Endothelial cell of hepatic sinusoid (primary cell): ENCODE measurements around the gene PBRM1.

Source experiments
- in situ Hi-C: cut with HindIII; loops from 2 replicates; pipeline ENCODE4 v1.10.0; 2017; ENCODE audit warnings: low sequenced_read_pairs

The PBRM1 gene

DNA sequence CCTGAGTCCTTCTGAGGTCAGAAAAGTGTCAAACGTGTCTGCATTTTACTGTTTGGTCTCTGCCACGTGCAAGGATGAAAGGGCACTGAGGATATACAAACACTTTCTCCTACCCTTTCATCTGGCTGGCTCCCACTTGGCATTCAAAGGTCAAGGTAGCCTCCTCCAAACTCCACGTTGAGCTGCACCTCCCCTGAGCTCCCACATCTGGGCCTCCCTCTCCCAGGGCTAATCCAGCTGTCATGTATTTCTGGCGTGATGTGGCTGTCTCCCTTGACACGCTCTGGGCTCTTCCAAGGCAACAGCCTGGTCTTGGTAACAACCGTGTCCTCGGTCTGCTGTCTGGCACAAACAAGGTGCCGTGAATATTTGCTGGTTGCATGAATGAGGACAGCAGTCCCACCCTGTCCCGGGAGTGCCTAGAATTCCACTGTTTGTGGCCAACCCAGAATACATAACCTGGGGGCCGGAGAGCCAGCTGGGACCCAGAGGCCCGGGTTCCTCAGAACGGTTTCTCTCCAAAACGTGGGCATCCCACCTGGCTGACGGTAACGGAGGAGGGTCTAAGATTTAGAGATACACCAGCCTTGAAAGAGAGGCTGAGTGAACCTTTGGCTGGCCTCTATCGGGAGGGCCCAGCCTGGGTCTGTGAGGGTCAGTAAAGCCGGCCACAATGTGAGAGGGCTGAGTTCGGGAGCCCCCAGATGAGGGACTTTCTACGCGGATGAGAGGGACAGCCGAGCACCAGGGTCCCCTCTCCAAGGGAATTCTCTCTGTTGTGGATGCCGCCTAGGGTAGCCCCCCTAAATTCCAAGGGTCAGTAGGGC, 19.1 kb upstream of the PBRM1 start:
- in situ Hi-C loops = no loop called here

DNA sequence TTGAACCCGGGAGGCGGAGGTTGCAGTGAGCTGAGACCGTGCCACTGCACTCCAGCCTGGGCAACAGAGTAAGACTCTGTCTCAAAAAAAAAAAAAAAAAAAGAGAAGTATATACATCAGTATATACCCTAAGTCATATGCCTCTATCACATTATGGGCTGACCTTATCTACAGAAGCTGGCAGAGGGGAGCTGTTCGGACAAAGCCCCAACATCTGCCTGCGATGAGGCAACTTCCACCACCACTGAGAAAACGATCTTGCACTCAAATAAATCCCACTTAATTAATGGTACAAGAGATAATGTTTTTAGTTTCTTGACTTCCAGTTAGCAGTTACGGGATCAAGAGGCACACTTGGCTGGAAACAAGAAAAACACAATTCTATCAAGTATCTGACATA, 17.6 kb upstream of the PBRM1 start:
- in situ Hi-C loops = no loop called here

DNA sequence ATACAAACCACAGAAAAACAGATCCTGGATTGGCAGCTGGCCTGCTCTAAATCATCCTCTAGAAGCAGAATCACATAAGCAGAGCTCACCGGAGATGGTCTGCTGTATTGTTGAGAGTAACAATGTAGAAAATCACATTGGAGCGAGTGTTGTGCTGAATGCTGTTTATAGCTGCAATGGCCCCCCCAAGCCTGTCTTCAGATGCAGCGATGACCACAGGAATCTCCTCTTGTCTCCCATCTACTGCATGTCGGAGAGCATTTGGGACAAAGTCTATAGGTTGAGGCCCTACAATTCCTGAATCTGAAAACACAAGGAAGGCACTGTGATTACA, 11.9 kb upstream of the PBRM1 start:
- in situ Hi-C loops = no loop called here

- in situ Hi-C loops = no loop called here
Observed at GRCh38 chr3:52696830-52697631, 11.3 kb upstream of the PBRM1 start.

GRCh38 chr3:52695798-52696671, 10.3 kb upstream of the PBRM1 start:
- in situ Hi-C loops = no loop called here

- in situ Hi-C loops = loop anchor here (5.0 kb wide), 1 partner anchor 63 kb away; no protein-coding TSS in a partner anchor
Observed at GRCh38 chr3:52694528-52695189, 8.9 kb upstream of the PBRM1 start.

DNA sequence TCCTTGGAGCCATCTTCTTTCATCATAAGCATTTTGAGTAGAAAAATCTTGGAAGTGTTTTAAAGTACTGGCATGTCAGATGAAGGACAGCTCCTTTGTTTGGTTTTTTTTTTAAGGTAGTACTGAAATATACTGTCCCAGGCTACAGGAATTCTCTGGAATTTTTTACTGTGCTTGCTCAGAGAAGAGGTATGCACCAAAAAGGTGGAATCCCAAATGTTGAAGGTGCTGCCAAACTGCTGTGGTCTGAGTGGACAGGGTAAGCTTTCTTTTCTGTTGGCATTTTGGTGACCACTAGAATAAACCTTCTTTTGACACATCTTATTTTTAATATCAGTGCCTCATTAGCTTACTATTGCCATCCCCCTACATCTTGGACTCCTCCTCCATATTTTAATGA, 7.4 kb upstream of the PBRM1 start:
- in situ Hi-C loops = loop anchor here (5.0 kb wide), 1 partner anchor 64 kb away; no protein-coding TSS in a partner anchor

- in situ Hi-C loops = loop anchor here (5.0 kb wide), 1 partner anchor 67 kb away; no protein-coding TSS in a partner anchor
Observed at GRCh38 chr3:52690560-52690959, 4.8 kb upstream of the PBRM1 start.

- in situ Hi-C loops = no loop called here
Observed at GRCh38 chr3:52689151-52689550, 3.4 kb upstream of the PBRM1 start.

DNA sequence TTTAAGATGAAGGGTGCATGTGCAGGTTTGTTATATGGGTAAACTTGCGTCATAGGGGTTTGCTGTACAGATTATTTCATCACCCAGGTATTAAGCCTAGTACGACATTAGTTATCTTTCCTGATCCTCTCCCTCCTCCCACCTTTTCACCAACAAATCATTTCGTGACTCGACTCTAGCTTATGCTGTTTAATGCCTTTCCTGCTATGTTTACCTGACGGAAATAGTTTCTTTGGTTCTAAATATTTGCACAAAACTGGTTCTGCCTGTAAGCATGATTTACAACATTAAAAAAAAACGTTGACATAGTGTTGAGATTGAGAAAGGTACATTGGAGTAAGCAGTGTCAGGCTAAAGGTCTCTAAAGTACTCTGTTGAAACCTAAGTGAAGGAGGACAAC, 2.6 kb upstream of the PBRM1 start:
- in situ Hi-C loops = no loop called here

DNA sequence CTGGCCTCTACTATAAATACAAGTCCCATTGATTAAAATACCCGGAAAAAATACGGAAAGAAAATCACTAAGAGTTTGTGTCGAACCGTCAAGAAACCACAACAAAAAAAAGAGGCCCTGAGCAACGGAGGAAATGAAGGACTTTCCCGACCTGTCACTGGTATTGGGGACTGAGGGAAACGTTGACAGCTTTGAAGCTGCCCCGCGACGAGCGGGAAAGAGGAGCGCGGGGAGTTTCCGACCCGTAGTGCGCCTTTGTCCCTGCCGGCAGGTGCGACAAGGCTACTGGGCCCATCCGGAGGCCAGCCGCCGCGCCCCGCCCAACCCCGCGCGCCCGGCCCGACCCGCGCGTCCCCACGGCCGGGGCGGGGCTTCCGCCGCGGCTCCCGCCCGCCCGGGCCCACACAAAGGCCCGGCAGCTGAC, 416 bp downstream of the PBRM1 start:
- in situ Hi-C loops = no loop called here

DNA sequence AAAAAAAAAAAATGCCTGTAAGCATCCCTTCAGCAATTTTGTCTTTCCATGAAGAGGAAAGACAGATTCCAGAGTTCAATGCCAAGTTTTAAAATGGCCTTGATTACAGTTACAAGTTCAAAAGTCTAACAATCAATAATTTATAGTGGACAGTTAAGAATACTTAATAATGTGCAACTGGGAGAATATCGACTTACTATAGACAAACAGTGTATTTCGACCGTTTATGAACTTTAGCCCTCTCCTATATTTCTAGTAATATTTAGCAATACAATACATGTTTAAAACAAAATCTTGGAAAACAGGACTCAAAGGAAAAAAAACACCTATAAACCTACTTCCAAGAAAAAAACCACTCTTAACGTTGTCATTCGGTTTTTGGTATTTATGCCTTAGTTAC, 1.5 kb downstream of the PBRM1 start:
- in situ Hi-C loops = no loop called here

- in situ Hi-C loops = no loop called here
Observed at GRCh38 chr3:52683611-52684010, 2.1 kb downstream of the PBRM1 start.

DNA sequence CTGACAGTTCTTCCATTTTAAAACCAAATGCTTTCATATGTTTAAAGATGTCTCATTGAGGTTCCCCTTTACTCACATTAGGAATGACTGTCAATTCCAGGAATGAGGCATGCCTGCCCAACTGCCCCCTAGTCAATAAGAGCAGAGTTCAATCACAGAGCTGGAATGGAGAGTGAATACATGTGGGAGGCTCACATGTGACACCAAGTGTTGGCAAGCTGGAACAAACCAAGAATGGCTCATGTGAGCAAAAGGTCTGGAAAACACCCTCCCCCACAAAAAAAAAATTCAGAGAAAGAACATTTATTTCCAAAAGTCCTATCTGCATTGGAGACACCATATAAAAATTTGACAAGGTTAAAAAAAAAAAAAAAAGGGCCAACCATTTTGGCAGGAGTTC, 3.7 kb downstream of the PBRM1 start:
- in situ Hi-C loops = no loop called here

GRCh38 chr3:52681596-52681995, 4.1 kb downstream of the PBRM1 start:
- in situ Hi-C loops = no loop called here

GRCh38 chr3:52679811-52680210, 5.9 kb downstream of the PBRM1 start:
- in situ Hi-C loops = loop anchor here (5.0 kb wide), 1 partner anchor 57 kb away; no protein-coding TSS in a partner anchor

- in situ Hi-C loops = loop anchor here (5.0 kb wide), 1 partner anchor 58 kb away; no protein-coding TSS in a partner anchor
Observed at GRCh38 chr3:52679199-52679538, 6.5 kb downstream of the PBRM1 start.

DNA sequence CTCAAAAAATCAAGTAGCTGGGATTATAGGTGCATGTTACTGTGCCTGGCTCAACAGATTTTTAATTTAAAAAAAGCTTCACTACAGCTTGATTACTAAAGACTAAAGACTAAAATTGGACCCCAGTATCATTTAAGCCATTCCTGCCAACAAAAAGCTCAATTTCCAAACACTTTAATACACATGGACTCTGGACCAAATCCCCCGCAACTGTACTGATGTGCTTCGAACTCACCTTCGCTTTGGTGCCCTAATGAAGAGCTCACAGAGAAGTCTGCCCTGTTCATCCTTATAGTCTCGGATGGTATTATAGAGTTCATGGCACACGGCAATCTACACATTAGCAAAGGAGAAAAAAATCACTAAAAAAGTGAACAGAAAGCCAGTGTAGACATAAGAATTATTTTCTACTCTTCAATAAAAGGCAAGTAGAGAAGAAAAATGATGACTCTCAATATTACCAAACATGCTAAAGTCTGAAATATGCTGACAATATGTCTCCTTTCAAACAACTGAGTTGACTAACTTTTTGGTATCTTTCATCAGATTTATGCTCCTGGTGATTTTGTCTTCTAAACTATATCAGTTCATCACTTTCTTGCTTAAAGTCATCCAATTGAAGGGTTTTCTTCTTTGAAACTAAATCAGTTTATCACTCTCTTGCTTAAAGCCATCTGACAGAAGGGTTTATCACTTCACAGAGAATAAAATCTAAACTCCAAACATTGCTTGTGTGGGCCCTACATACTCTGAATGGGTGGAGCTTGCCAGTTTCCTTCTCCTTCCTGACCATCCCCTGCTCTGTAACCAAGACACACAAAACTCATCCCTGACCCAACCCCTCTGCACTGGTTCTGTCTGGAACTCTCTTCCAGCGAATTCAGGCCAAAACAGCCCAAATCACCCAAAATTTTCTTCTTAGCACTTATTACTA, 7.2 kb downstream of the PBRM1 start:
- in situ Hi-C loops = loop anchor here (5.0 kb wide), 1 partner anchor 59 kb away; no protein-coding TSS in a partner anchor

GRCh38 chr3:52676201-52676600, 9.5 kb downstream of the PBRM1 start:
- in situ Hi-C loops = loop anchor here (5.0 kb wide), 1 partner anchor 61 kb away; no protein-coding TSS in a partner anchor
